NCI-H460 (cell line): ENCODE results near the gene WHRN. TPM values are rescaled to one million over a fixed set of nuclear protein-coding genes. Genes with fewer than 3 reads are reported as not detected.

Source experiments
- DNase-seq: peaks from one replicate; pipeline ENCODE4 v3.0.0-alpha.2; 2016; ENCODE audit warnings: low read depth; ENCODE audit errors: extremely low read depth
- total RNA-seq: library from RNA; depleted of rRNA; stranded (reverse); fragments of >200 nt; shearing (Covaris generic); gene quantifications from 2 replicates; pipeline ENCODE4 v1.2.3, GENCODE V29; 2014

WHRN gene
- total RNA-seq, 1 experiment from 2014 or later: 7.2 TPM

- DNase-seq: no peak
Measured at GRCh38 chr9:114370968-114371320, 134.3 kb downstream of the WHRN start.

GRCh38 chr9:114370251-114370967 is 134.9 kb downstream of the WHRN start:
- DNase-seq: no peak

- peak; percentile 23 for DNase-seq
Measured at GRCh38 chr9:114369216-114370130, 135.8 kb downstream of the WHRN start.

GRCh38 chr9:114367772-114368569 is 137.3 kb downstream of the WHRN start:
- no peak for DNase-seq

- DNase-seq: no peak
Measured at GRCh38 chr9:114367366-114367765, 137.9 kb downstream of the WHRN start.

- no peak for DNase-seq
Measured at GRCh38 chr9:114366334-114367128, 138.7 kb downstream of the WHRN start.

GRCh38 chr9:114365194-114365593 is 140.1 kb downstream of the WHRN start:
- no peak for DNase-seq

- no peak for DNase-seq
Measured at GRCh38 chr9:114364134-114365041, 140.9 kb downstream of the WHRN start.

- DNase-seq: no peak
Measured at GRCh38 chr9:114363424-114363823, 141.8 kb downstream of the WHRN start.

- no peak for DNase-seq
Measured at GRCh38 chr9:114362394-114362793, 142.9 kb downstream of the WHRN start.

GRCh38 chr9:114361542-114361941 is 143.7 kb downstream of the WHRN start:
- no peak for DNase-seq

GRCh38 chr9:114359801-114360200 is 145.5 kb downstream of the WHRN start:
- no peak for DNase-seq

- no peak for DNase-seq
Measured at GRCh38 chr9:114357911-114358328, 147.4 kb downstream of the WHRN start.

- DNase-seq: no peak
Measured at GRCh38 chr9:114357360-114357759, 147.9 kb downstream of the WHRN start.

GRCh38 chr9:114356792-114357191 is 148.5 kb downstream of the WHRN start:
- DNase-seq: no peak

- no peak for DNase-seq
Measured at GRCh38 chr9:114355821-114356220, 149.5 kb downstream of the WHRN start.
